Medulla oblongata (tissue), 1 donor: ENCODE data around the gene COL6A5.
"Not testable (repeated sequence)": the region's sequence is repeated elsewhere in the genome, so short reads cannot be mapped to it uniquely, and the experiment has no call there.

Experiments used
- DNase-seq: peaks from one replicate; pipeline ENCODE4 v3.0.0-alpha.2; 2015; ENCODE audit errors: extremely low spot score

Gene COL6A5

GRCh38 chr3:130345487-130346079 is at the start of gene COL6A5:
TSS of gene COL6A5 (plus strand) at chr3:130345672. CDS start at chr3:130373639, 27,967 bp downstream.
- no peak for DNase-seq

GRCh38 chr3:130299531-130299930 is 45.9 kb upstream of the COL6A5 start:
- DNase-seq: no peak

GRCh38 chr3:130300888-130301287 is 44.6 kb upstream of the COL6A5 start:
- DNase-seq: no peak

GRCh38 chr3:130310109-130310508 is 35.4 kb upstream of the COL6A5 start:
- DNase-seq: no peak

GRCh38 chr3:130312374-130312773 is 33.1 kb upstream of the COL6A5 start:
- DNase-seq: no peak

GRCh38 chr3:130316169-130316568 is 29.3 kb upstream of the COL6A5 start:
- DNase-seq: no peak

- DNase-seq: no peak
Measured at GRCh38 chr3:130323503-130323902, 22.0 kb upstream of the COL6A5 start.

- no peak for DNase-seq
Measured at GRCh38 chr3:130340766-130341165, 4.7 kb upstream of the COL6A5 start.

GRCh38 chr3:130341388-130341787 is 4.1 kb upstream of the COL6A5 start:
- DNase-seq: no peak

GRCh38 chr3:130341882-130342281 is 3.6 kb upstream of the COL6A5 start:
- DNase-seq: no peak

- DNase-seq: no peak
Measured at GRCh38 chr3:130342821-130343661, 2.4 kb upstream of the COL6A5 start.

GRCh38 chr3:130348258-130348657 is 2.8 kb downstream of the COL6A5 start:
- DNase-seq: not testable (repeated sequence)

- DNase-seq: no peak
Measured at GRCh38 chr3:130354430-130354829, 9.0 kb downstream of the COL6A5 start.

GRCh38 chr3:130374033-130374432 is 28.6 kb downstream of the COL6A5 start:
- no peak for DNase-seq

- no peak for DNase-seq
Measured at GRCh38 chr3:130374908-130375307, 29.4 kb downstream of the COL6A5 start.

- no peak for DNase-seq
Measured at GRCh38 chr3:130377960-130378676, 32.6 kb downstream of the COL6A5 start.

GRCh38 chr3:130378677-130379191 is 33.3 kb downstream of the COL6A5 start:
- no peak for DNase-seq

- DNase-seq: no peak
Measured at GRCh38 chr3:130379274-130379673, 33.8 kb downstream of the COL6A5 start.

GRCh38 chr3:130380398-130380797 is 34.9 kb downstream of the COL6A5 start:
- no peak for DNase-seq

- no peak for DNase-seq
Measured at GRCh38 chr3:130383424-130383823, 38.0 kb downstream of the COL6A5 start.

GRCh38 chr3:130384476-130385025 is 39.1 kb downstream of the COL6A5 start:
- DNase-seq: no peak
